Mammary epithelial cell (primary cell): ENCODE data around the gene HIPK3.

ENCODE experiments used
- CTCF ChIP-seq, 2 donors: IDR thresholded peaks in 1 of 2; conservative IDR thresholded peaks in 1 of 2; 2 replicates each; pipeline ENCODE4 v1.5.1; 2011 to 2012; ENCODE audit warnings: inconsistent platforms in 2 of 2, low read length in 2 of 2, mild to moderate bottlenecking in 2 of 2, control low read depth in 1 of 2, low read depth in 1 of 2; ENCODE audit not compliant: insufficient read depth in 1 of 2; ENCODE audit errors: extremely low read depth in 1 of 2
- EZH2 ChIP-seq: IDR thresholded peaks from 2 replicates; pipeline ENCODE4 v1.6.1; 2012; ENCODE audit warnings: low read length, inconsistent platforms, borderline replicate concordance

- TF ChIP-seq CTCF (conservative IDR thresholded peaks at IDR 0.05 in 1 of 2, IDR thresholded peaks at IDR 0.05 in 1 of 2; ENCODE audit: extremely low read depth in 1 of 2, insufficient read depth in 1 of 2, low read depth in 1 of 2, low read length in 2 of 2) (no peak), EZH2 (no peak)
Measured at GRCh38 chr11:33387996-33388395, 130.8 kb downstream of the HIPK3 start.
